NCI-H187 (cell line): ENCODE measurements around the gene CEP170B.
"Not testable (repeated sequence)": the region's sequence is repeated elsewhere in the genome, so short reads cannot be mapped to it uniquely, and the experiment has no call there.

Source experiments
- DNase-seq, 2 experiments: peaks; one replicate each; lab custom pipeline; 2025; lab: John Stamatoyannopoulos, UW

Gene CEP170B

GRCh38 chr14:104879201-104879982 is 14.3 kb downstream of the CEP170B start:
- no peak for DNase-seq

- DNase-seq: no peak
These were observed 15.0 kb downstream of the CEP170B start for GRCh38 chr14:104879983-104880565.

GRCh38 chr14:104880584-104881210 is 15.6 kb downstream of the CEP170B start:
- no peak for DNase-seq

- DNase-seq: peak in 1 of 2 experiments; percentile 32
These were observed 16.4 kb downstream of the CEP170B start for GRCh38 chr14:104881369-104881979.

GRCh38 chr14:104882325-104882973 is 17.4 kb downstream of the CEP170B start:
- peak in 1 of 2 experiments; percentile 61 for DNase-seq

GRCh38 chr14:104882991-104883660 is 18.1 kb downstream of the CEP170B start:
- no peak for DNase-seq

GRCh38 chr14:104883681-104884361 is 18.8 kb downstream of the CEP170B start:
- DNase-seq: no peak

- not testable (repeated sequence) for DNase-seq
These were observed 19.3 kb downstream of the CEP170B start for GRCh38 chr14:104884381-104884780.

GRCh38 chr14:104885031-104885972 is 20.2 kb downstream of the CEP170B start:
- DNase-seq: no peak

GRCh38 chr14:104885973-104886689 is 21.1 kb downstream of the CEP170B start:
- DNase-seq: no peak

- no peak for DNase-seq
These were observed 21.9 kb downstream of the CEP170B start for GRCh38 chr14:104886690-104887622.

- DNase-seq: no peak
These were observed 22.8 kb downstream of the CEP170B start for GRCh38 chr14:104887623-104888488.

- no peak for DNase-seq
These were observed 23.7 kb downstream of the CEP170B start for GRCh38 chr14:104888489-104889374.

GRCh38 chr14:104889375-104889757 is 24.3 kb downstream of the CEP170B start:
- DNase-seq: no peak

- not testable (repeated sequence) for DNase-seq
These were observed 25.2 kb downstream of the CEP170B start for GRCh38 chr14:104890292-104890691.

- DNase-seq: no peak
These were observed 26.1 kb downstream of the CEP170B start for GRCh38 chr14:104891121-104891551.
